Choroid plexus epithelial cell (primary cell): ENCODE data around the gene CMIP.

ENCODE experiments used
- DNase-seq: peaks from one replicate; pipeline ENCODE4 v3.0.0-alpha.2; 2010; ENCODE audit warnings: low read depth
- H3K4me3 ChIP-seq: 2 replicates; pipeline ENCODE4 v1.5.1; 2011; ENCODE audit warnings: low read depth, mild to moderate bottlenecking, control low read depth, low read length, moderate library complexity
- CTCF ChIP-seq: conservative IDR thresholded peaks from 2 replicates; pipeline ENCODE4 v1.5.1; 2011; ENCODE audit warnings: low read depth, mild to moderate bottlenecking, control low read depth, inconsistent platforms, low read length, moderate library complexity

CMIP gene

GRCh38 chr16:81582655-81583441 is 138.2 kb downstream of the CMIP start:
- no peak overlapping the region for H3K4me3 ChIP-seq
- DNase-seq: peak; percentile 12
- peak; percentile 8 for TF ChIP-seq CTCF

GRCh38 chr16:81583893-81584631 is 139.5 kb downstream of the CMIP start:
- no peak overlapping the region for H3K4me3 ChIP-seq
- TF ChIP-seq CTCF: no peak
- no peak for DNase-seq

GRCh38 chr16:81585785-81586184 is 141.2 kb downstream of the CMIP start:
- DNase-seq: peak; percentile 23
- peak; percentile 57 for TF ChIP-seq CTCF
- no peak overlapping the region for H3K4me3 ChIP-seq

GRCh38 chr16:81586417-81586816 is 141.8 kb downstream of the CMIP start:
- TF ChIP-seq CTCF: no peak
- H3K4me3 ChIP-seq: no peak overlapping the region
- DNase-seq: no peak

- no peak overlapping the region for H3K4me3 ChIP-seq
- no peak for TF ChIP-seq CTCF
- DNase-seq: no peak
Measured at GRCh38 chr16:81586977-81587625, 142.5 kb downstream of the CMIP start.

GRCh38 chr16:81587626-81588160 is 143.1 kb downstream of the CMIP start:
- DNase-seq: no peak
- no peak for TF ChIP-seq CTCF
- H3K4me3 ChIP-seq: no peak overlapping the region
